Measurements from ENCODE around the gene LTBP3.

LTBP3 gene

DNA sequence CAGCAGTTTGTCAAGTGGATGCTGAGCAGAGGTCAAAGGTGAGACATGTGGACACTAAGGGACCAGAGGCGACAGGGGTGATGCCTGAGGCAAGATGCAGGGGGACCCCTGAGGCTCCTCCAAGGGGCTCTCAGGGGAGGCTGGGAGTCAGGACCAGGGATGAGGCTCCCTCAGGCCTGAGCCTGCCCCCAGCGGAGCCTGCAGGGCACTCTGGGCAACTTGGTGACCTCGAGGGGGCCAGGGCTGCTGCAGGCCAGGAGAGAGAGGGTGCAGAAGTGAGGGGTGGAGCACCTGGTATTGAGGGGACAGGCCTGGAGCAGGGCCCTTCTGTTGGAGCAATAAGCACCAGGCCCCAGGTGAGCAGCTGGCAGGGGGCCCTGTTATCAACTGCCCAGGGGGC is 23.8 kb upstream of the LTBP3 start:
- Histone ChIP-seq H3K79me2 (ENCODE audit: insufficient read depth, low read length) (no peaks in the 10 kb centered on the region), H3F3A (ENCODE audit: insufficient read depth) (no peaks in the 10 kb centered on the region), H3K9me3 (ENCODE audit: insufficient read depth, low read length) (no peaks in the 10 kb centered on the region), H3K27me3 (ENCODE audit: low read length) (no peaks in the 10 kb centered on the region), H3K4me2 (ENCODE audit: low read depth, low read length, poor library complexity, severe bottlenecking) (no peak overlapping the region), H4K20me1 (ENCODE audit: low read depth, low read length) (no peaks in the 10 kb centered on the region), H3K27ac (ENCODE audit: low read depth, low read length) (no peak overlapping the region), H3K9me2 (replicated peaks; ENCODE audit: insufficient read depth, low read length) (no peaks in the 10 kb centered on the region), H3K36me3 (ENCODE audit: low read length) (no peaks in the 10 kb centered on the region), H2AFZ (ENCODE audit: low read depth, low read length, severe bottlenecking) (no peak overlapping the region), H3K9ac (ENCODE audit: low read length) (no peak overlapping the region), H3K4me3 (ENCODE audit: insufficient read depth, low read length, poor library complexity, severe bottlenecking) (no peak overlapping the region)
- TF ChIP-seq, protein P1, sequence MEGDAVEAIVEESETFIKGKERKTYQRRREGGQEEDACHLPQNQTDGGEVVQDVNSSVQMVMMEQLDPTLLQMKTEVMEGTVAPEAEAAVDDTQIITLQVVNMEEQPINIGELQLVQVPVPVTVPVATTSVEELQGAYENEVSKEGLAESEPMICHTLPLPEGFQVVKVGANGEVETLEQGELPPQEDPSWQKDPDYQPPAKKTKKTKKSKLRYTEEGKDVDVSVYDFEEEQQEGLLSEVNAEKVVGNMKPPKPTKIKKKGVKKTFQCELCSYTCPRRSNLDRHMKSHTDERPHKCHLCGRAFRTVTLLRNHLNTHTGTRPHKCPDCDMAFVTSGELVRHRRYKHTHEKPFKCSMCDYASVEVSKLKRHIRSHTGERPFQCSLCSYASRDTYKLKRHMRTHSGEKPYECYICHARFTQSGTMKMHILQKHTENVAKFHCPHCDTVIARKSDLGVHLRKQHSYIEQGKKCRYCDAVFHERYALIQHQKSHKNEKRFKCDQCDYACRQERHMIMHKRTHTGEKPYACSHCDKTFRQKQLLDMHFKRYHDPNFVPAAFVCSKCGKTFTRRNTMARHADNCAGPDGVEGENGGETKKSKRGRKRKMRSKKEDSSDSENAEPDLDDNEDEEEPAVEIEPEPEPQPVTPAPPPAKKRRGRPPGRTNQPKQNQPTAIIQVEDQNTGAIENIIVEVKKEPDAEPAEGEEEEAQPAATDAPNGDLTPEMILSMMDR (IDR thresholded peaks at IDR 0.05; ENCODE audit: insufficient read depth, low read length, poor library complexity, severe bottlenecking): no peak
- TF ChIP-seq EZH2phosphoT487 (conservative IDR thresholded peaks at IDR 0.05; ENCODE audit: low read length): no peak

DNA sequence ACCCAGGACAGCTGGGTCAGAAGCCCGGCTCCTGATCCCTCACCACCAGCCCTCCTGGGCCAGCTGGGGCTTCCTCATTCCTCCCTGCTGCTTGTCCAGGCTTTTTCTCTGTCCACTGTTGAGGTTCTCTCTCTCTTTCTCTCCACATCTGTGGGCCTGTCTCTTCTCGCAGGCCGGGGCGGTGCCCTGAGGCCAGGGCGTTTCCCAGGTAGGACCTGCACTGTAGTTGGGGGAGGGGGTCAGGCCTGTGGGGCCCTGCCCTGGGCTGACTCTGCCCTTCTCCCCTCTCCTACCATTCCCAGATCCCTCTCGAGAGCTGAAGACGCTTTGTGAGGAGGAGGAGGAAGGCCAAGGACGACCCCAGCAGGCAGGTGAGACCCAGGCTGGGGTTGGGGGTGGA is 22.6 kb upstream of the LTBP3 start:
- H3K9me3 ChIP-seq (ENCODE audit: insufficient read depth, low read length): no peaks in the 10 kb centered on the region
- H3F3A ChIP-seq (ENCODE audit: insufficient read depth): no peaks in the 10 kb centered on the region
- H3K4me3 ChIP-seq (ENCODE audit: insufficient read depth, low read length, poor library complexity, severe bottlenecking): no peak overlapping the region
- H4K20me1 ChIP-seq (ENCODE audit: low read depth, low read length): no peaks in the 10 kb centered on the region
- no peak overlapping the region for H3K9ac ChIP-seq (ENCODE audit: low read length)
- no peak overlapping the region for H3K4me2 ChIP-seq (ENCODE audit: low read depth, low read length, poor library complexity, severe bottlenecking)
- no peak overlapping the region for H3K27ac ChIP-seq (ENCODE audit: low read depth, low read length)
- TF ChIP-seq, protein P1 (IDR thresholded peaks at IDR 0.05; ENCODE audit: insufficient read depth, low read length, poor library complexity, severe bottlenecking): no peak
- TF ChIP-seq EZH2phosphoT487 (conservative IDR thresholded peaks at IDR 0.05; ENCODE audit: low read length): no peak
- H3K36me3 ChIP-seq (ENCODE audit: low read length): no peaks in the 10 kb centered on the region
- H3K27me3 ChIP-seq (ENCODE audit: low read length): no peaks in the 10 kb centered on the region
- no peaks in the 10 kb centered on the region for H3K79me2 ChIP-seq (ENCODE audit: insufficient read depth, low read length)
- no peak overlapping the region for H2AFZ ChIP-seq (ENCODE audit: low read depth, low read length, severe bottlenecking)
- no peaks in the 10 kb centered on the region for H3K9me2 ChIP-seq (replicated peaks; ENCODE audit: insufficient read depth, low read length)

DNA sequence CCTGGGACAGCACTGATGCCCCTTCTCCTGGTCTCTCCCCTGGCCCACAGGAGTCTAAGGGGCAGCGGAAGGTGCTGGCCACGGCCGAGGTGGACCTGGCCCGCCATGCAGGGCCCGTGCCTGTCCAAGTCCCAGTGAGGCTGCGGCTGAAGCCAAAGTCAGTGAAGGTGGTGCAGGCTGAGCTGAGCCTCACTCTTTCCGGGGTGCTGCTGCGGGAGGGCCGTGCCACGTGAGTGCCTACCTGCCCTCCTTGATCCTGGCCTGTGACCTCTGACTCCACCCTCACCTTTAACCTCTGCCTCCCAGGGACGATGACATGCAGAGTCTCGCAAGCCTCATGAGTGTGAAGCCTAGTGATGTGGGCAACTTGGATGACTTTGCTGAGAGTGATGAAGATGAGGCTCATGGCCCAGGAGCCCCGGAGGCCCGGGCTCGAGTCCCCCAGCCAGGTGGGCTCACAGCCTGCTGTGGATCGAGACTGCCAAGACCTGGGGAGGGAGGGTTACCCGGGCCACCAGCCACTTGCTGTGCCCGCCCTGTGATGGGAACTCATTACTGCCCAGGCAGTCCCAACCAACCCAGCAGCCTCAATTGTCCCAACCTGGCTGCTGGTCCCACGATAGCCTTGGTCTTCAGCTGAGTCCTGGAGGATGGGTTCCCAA is 22.0 kb upstream of the LTBP3 start:
- H3K4me2 ChIP-seq (ENCODE audit: low read depth, low read length, poor library complexity, severe bottlenecking): no peak overlapping the region
- no peaks in the 10 kb centered on the region for H3K36me3 ChIP-seq (ENCODE audit: low read length)
- H2AFZ ChIP-seq (ENCODE audit: low read depth, low read length, severe bottlenecking): no peak overlapping the region
- H3K9ac ChIP-seq (ENCODE audit: low read length): no peak overlapping the region
- H3K9me2 ChIP-seq (replicated peaks; ENCODE audit: insufficient read depth, low read length): no peaks in the 10 kb centered on the region
- H3F3A ChIP-seq (ENCODE audit: insufficient read depth): peaks cover 5% of the 10 kb centered on the region
- H3K9me3 ChIP-seq (ENCODE audit: insufficient read depth, low read length): no peaks in the 10 kb centered on the region
- H3K27me3 ChIP-seq (ENCODE audit: low read length): no peaks in the 10 kb centered on the region
- no peak overlapping the region for H3K4me3 ChIP-seq (ENCODE audit: insufficient read depth, low read length, poor library complexity, severe bottlenecking)
- no peak overlapping the region for H3K27ac ChIP-seq (ENCODE audit: low read depth, low read length)
- no peaks in the 10 kb centered on the region for H4K20me1 ChIP-seq (ENCODE audit: low read depth, low read length)
- TF ChIP-seq, protein P1 (IDR thresholded peaks at IDR 0.05; ENCODE audit: insufficient read depth, low read length, poor library complexity, severe bottlenecking): no peak
- TF ChIP-seq EZH2phosphoT487 (conservative IDR thresholded peaks at IDR 0.05; ENCODE audit: low read length): no peak
- H3K79me2 ChIP-seq (ENCODE audit: insufficient read depth, low read length): no peaks in the 10 kb centered on the region
